Measurements from ENCODE around the gene CHD2. TPM values are rescaled to one million over a fixed set of nuclear protein-coding genes. Genes with fewer than 3 reads are reported as not detected.
"Not testable (repeated sequence)": the region's sequence is repeated elsewhere in the genome, so short reads cannot be mapped to it uniquely, and the experiment has no call there.

The CHD2 gene
- total RNA-seq, 8 experiments from 2014 or later, result 58.0 to 129 (median 94.2) TPM

DNA sequence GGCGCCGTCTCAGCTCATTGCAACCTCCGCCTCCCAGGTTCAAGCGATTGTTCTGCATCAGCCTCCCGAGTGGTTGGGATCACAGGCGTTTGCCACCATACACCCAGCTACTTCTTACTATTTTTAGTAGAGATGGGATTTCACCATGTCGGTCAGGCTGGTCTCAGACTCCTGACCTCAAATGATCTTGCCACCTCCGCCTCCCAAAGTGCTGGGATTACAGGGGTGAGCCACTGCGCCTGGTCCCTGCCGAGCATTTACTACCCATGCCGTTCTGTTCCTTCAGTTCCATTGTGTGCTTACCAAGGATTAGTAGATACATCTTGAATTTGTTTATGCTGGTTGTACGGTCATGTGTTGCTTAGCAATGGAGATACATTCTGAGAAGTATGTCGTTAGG is 10.3 kb downstream of the CHD2 start:
- Histone ChIP-seq H3K4me1 (replicated peaks in 1 of 2) (peaks cover 34 to 54% of the 10 kb centered on the region in 2 donors), H3K27ac (no peak overlapping the region), H3K4me3 (no peak overlapping the region)
- in situ Hi-C loops (cut with MboI; ENCODE audit: low pct_unique_long_range_greater_than_20kb in 2 of 9, low sequenced_read_pairs in 9 of 9, unreplicated experiment in 9 of 9), result loop anchor here in 7 of 9 experiments (10.0 to 25.0 kb wide), 2 partner anchors 98 to 106 kb away; no protein-coding TSS in a partner anchor
- no peak for ATAC-seq (replicated peaks in 6 of 8)
- WGBS, 10 experiments, result 77 to 100% (median 95%) methylated on average over 3 to 9 of the region's 13 CpGs; no CpG with 5 or more reads in 4 of the 10 experiments

DNA sequence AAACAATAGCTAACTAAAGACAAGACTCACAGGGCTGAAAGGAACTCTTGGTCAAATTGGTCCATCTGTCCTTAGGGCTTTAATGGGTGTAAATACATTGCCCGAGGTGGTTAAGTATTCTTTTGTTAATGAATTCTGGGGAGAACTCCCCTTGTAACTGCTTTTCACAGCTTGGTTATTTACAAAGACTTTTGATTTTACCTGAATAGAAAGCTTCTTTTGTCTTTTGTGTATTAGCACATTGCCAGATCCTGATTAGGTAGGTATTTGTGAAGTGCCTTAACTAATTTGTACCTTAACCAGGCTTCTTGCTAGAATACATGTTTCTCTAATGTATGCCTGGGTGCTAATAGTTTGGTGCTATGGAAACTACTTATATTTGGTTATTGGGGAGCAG is 14.0 kb downstream of the CHD2 start:
- Histone ChIP-seq H3K4me3 (no peak overlapping the region), H3K4me1 (replicated peaks in 1 of 2) (peaks cover 15 to 44% of the 10 kb centered on the region in 2 donors), H3K27ac (no peak overlapping the region)
- in situ Hi-C loops (cut with MboI; ENCODE audit: low pct_unique_long_range_greater_than_20kb in 2 of 9, low sequenced_read_pairs in 9 of 9, unreplicated experiment in 9 of 9), result loop anchor here in 7 of 9 experiments (10.0 to 25.0 kb wide), 2 partner anchors 102 to 109 kb away; no protein-coding TSS in a partner anchor
- 0 to 83% (median 25%) methylated on average over 1 of the region's 1 CpG; no CpG with 5 or more reads in 5 of the 10 experiments for WGBS, 10 experiments
- ATAC-seq (replicated peaks in 6 of 8), result no peak

DNA sequence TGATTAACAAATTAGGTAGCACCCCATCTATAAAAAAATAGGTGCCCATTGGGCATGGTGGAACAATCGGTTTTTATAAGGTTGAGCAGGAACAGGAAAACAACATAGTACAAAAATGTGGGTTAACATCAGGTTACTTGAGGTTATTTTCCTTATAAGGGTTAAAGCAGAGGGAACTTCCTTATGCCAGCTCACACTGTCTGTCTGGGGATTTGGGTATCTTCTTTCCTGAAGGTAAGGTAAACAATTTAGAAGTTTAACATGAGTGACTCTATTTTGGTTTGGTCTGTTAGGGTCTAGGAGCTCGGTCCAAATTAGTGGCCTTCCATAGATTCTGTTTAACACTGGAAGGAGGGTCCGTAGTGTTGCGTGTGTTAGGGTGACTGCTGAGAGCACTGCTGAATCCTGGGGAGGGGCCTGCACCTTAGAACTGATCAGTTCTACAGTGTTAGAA is 14.7 kb downstream of the CHD2 start:
- ATAC-seq (replicated peaks in 6 of 8), result no peak
- 71 to 100% (median 91%) methylated on average over 1 to 4 of the region's 4 CpGs; no CpG with 5 or more reads in 3 of the 10 experiments for WGBS, 10 experiments
- H3K4me1 ChIP-seq (replicated peaks in 1 of 2), result peaks cover 15 to 44% of the 10 kb centered on the region in 2 donors
- no peak overlapping the region for H3K4me3 ChIP-seq
- no peak overlapping the region for H3K27ac ChIP-seq
- in situ Hi-C loops (cut with MboI; ENCODE audit: low pct_unique_long_range_greater_than_20kb in 2 of 9, low sequenced_read_pairs in 9 of 9, unreplicated experiment in 9 of 9), result loop anchor here in 7 of 9 experiments (10.0 to 25.0 kb wide), 2 partner anchors 102 to 110 kb away; no protein-coding TSS in a partner anchor

DNA sequence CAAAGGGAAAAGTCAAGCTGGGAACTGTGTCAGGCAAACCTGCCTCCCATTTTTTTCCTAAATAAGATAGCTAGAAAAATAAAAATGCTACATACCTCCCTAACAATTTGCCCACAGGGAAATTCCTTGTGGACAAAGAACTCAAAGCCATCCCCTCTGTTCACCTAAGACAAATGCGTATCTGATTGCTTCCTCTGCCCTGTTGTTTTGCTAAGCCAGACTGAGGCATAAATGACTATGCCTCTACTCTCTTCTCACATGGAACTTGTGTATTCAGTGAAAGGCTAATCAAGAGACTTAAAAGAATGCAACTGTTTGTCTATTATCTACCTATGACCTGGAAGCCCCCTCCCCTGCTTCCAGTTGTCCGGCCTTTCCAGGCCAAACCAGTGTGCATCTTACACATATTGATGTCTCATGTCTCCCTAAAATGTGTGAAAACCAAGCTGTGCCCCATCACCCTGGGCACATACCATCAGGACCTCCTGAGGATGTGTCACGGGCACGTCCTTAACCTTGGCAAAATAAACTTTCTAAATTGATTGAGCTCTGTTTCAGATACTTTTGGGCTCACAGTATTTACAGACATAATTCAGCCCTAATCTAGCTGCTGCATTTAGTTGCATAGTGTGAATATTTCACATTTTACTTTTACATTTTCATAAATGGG is 15.8 kb downstream of the CHD2 start:
- no peak overlapping the region for H3K4me3 ChIP-seq
- 46 to 97% (median 80%) methylated on average over 1 to 4 of the region's 4 CpGs; no CpG with 5 or more reads in 1 of the 10 experiments for WGBS, 10 experiments
- peak overlapping the region in 1 of 2 donors; percentile 31 for H3K27ac ChIP-seq
- in situ Hi-C loops (cut with MboI; ENCODE audit: low pct_unique_long_range_greater_than_20kb in 2 of 9, low sequenced_read_pairs in 9 of 9, unreplicated experiment in 9 of 9), result loop anchor here in 7 of 9 experiments (10.0 to 25.0 kb wide), 2 partner anchors 104 to 111 kb away; no protein-coding TSS in a partner anchor
- H3K4me1 ChIP-seq (replicated peaks in 1 of 2), result peaks cover 15 to 38% of the 10 kb centered on the region in 2 donors
- peak in 6 of 8 experiments; percentile 23 to 71 (median 64) for ATAC-seq (replicated peaks in 6 of 8)

DNA sequence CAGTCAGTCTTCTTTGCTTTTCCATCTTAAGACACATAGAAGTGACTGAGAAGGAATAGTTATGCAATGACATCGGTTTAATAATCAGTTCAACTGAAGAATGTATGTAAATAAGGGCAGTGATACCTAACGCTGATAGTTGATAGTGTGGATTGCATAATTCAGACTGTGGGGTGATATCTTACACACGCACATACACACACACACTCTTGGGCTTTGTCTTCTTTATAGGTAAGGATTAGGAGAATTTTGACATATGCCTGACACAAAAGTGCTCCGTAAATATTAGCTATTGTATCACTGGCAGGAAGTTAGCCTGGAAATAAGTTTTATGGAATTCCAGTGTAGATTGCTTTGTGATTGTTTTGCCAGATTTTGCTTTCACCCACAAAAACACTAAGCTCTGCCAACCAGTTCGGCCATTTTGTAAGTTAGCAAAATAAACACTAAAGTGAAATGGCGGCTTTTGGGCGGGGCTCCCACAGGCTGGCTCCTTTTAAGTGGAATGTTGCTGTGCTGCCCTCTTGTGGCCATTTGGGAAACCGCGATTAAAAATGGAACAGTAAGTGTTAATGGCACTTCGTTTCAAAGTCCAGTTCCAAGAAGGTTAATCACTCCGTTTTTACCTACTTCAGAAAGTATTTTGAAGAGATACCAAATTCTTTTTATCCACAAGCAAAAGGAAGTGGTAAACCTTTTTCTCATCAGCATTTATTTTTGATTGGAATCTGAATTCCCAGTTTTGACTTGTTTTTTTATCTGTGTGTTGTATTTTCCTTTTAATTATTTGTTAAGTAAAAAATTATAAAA is 17.7 kb downstream of the CHD2 start:
- ATAC-seq (replicated peaks in 6 of 8), result peak; percentile 21 to 71 (median 62)
- Histone ChIP-seq H3K27ac (peak overlapping the region; percentile 38 to 80), H3K4me3 (no peak overlapping the region), H3K4me1 (replicated peaks in 1 of 2) (peaks cover 15 to 32% of the 10 kb centered on the region in 2 donors)
- in situ Hi-C loops (cut with MboI; ENCODE audit: low pct_unique_long_range_greater_than_20kb in 2 of 9, low sequenced_read_pairs in 9 of 9, unreplicated experiment in 9 of 9), result loop anchor here in 7 of 9 experiments (10.0 to 25.0 kb wide), 2 partner anchors 106 to 113 kb away; no protein-coding TSS in a partner anchor
- WGBS, 10 experiments, result 0 to 45% (median 30%) methylated on average over 3 to 11 of the region's 11 CpGs

DNA sequence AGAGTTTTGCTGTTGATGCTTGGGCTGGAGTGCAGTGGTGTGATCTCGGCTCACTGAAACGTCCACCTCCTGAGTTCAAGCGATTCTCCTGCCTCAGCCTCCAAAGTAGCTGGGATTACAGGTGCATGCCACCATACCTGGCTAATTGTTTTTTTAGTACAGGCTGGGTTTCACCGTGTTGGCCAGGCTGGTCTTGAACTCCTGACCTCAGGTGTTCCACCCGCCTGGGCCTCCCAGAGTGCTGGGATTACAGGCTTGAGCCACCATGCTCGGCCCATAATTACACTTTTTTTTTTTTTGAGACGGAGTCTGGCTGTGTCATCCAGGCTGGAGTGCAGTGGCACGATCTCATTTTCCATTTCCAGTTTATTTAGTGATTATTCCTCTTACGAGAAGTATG is 18.8 kb downstream of the CHD2 start:
- WGBS, 10 experiments, result 40 to 100% (median 84%) methylated on average over 3 to 7 of the region's 9 CpGs; no CpG with 5 or more reads in 1 of the 10 experiments
- in situ Hi-C loops (cut with MboI; ENCODE audit: low pct_unique_long_range_greater_than_20kb in 2 of 9, low sequenced_read_pairs in 9 of 9, unreplicated experiment in 9 of 9), result loop anchor here in 7 of 9 experiments (10.0 to 25.0 kb wide), 2 partner anchors 107 to 114 kb away; no protein-coding TSS in a partner anchor
- ATAC-seq (replicated peaks in 6 of 8); H3K4me3 ChIP-seq; H3K27ac ChIP-seq: not testable (repeated sequence)
- H3K4me1 ChIP-seq (replicated peaks in 1 of 2), result peaks cover 15 to 28% of the 10 kb centered on the region in 2 donors

DNA sequence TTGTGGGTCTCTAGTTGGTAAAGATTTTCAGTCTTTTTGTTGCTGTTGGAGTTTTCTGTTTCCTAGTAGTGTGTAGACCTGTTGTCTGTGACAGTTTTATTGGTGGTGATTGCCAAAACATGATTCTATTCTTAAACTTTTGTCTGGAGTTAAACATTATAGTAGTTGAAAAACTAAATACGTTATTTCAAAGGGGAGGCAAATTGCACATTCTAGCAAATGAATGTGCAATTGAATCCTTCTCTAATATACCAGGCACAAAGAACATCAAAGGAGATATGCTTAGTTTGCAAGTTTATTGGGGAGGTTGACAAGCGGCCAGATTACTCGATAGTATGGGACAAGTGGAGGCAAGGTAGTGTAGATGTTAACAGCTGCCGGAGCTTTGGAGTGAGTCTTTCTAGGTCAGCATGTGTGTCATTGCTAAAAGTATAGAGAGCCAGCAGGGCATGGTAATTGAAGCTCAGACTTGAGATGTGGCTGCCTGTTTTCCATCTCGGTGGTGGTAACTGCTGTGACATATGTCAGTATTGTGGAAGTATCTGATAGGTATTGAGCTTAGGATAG is 20.6 kb downstream of the CHD2 start:
- no peak for ATAC-seq (replicated peaks in 6 of 8)
- Histone ChIP-seq H3K4me3 (no peak overlapping the region), H3K4me1 (replicated peaks in 1 of 2) (peaks cover 15 to 20% of the 10 kb centered on the region in 2 donors), H3K27ac (no peak overlapping the region)
- WGBS, 10 experiments, result 50 to 100% (median 86%) methylated on average over 1 to 5 of the region's 5 CpGs
- in situ Hi-C loops (cut with MboI; ENCODE audit: low pct_unique_long_range_greater_than_20kb in 2 of 9, low sequenced_read_pairs in 9 of 9, unreplicated experiment in 9 of 9), result loop anchor here in 6 of 9 experiments (25.0 kb wide), 1 partner anchor 108 kb away; no protein-coding TSS in a partner anchor

DNA sequence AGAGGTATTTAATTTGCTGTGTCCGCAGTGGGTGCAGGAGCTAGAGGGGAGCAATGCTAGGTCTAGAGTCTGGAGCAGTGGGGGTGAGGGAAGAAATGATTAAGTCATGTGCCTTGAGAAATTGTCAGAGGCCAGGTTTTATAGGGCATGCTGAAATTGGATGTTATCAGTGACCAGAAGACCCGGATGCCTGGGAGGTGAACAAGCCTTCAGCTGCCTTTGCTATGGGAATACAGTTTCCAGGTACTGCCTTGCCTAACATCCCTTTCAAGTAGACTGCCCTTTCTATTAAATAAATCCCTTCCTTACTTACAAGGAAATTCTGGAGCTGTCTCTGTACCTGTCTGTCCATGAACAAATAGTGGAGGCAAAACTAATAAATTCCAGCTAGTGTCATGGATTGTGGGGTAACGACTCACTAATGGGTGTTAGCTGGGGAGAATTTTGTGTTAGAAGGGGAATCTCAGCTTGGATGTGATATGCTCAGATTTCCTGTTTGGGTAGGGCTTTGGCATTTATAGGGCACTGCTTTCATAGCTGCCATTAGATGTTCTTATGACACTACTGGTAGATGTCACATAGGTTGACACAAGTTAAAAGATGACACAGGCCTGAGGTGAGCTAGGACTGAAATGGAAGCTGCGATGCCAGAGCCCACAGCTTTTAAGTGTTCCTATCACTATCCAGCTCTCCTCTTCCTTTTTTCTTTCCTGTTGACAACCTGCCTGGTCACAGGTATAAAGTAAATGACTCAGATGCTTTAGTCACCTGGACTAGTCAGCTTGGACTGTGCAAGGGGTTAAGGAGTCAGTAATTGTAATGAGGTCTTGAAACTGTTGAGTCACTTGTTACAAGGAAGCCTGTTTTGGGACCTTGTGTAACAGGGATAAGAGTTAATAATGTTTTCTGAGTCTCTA is 21.3 kb downstream of the CHD2 start:
- peak in 3 of 8 experiments; percentile 5 to 13 (median 7) for ATAC-seq (replicated peaks in 6 of 8)
- H3K27ac ChIP-seq, result no peak overlapping the region
- peaks cover 9 to 13% of the 10 kb centered on the region in 2 donors for H3K4me1 ChIP-seq (replicated peaks in 1 of 2)
- in situ Hi-C loops (cut with MboI; ENCODE audit: low pct_unique_long_range_greater_than_20kb in 2 of 9, low sequenced_read_pairs in 9 of 9, unreplicated experiment in 9 of 9), result loop anchor here in 6 of 9 experiments (25.0 kb wide), 1 partner anchor 109 kb away; no protein-coding TSS in a partner anchor
- 66 to 100% (median 100%) methylated on average over 2 to 4 of the region's 4 CpGs; no CpG with 5 or more reads in 3 of the 10 experiments for WGBS, 10 experiments
- no peak overlapping the region for H3K4me3 ChIP-seq

DNA sequence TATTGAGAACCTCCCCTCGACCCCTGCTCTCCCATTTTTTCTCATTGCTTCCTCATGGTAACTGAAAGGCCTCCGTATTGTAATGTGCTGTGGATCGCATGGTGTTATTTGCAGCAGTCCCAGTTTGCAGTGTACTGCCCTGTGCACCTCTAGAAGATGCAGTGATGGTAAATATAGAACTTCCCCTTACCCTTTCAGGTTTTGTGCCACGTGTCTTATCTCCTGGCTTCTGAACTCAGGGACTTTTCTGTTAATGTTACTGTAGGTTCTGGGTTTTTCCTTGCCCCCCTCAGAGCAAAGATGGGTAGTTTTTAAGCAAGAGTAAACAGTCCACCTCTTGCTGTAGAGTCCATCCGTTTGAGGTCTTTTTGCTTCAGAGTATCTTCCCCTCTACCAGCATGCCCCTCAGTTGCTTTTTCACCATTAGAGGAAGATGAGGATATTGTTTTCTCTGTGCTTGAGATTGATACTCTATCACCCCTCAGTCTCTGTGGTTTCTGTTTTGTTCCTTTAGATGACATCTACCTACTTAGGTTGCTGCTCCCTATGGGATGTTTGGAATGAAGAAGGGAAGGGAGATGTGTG is 22.4 kb downstream of the CHD2 start:
- in situ Hi-C loops (cut with MboI; ENCODE audit: low pct_unique_long_range_greater_than_20kb in 2 of 9, low sequenced_read_pairs in 9 of 9, unreplicated experiment in 9 of 9), result loop anchor here in 6 of 9 experiments (25.0 kb wide), 1 partner anchor 110 kb away; no protein-coding TSS in a partner anchor
- WGBS, 10 experiments, result 17 to 100% (median 90%) methylated on average over 2 to 4 of the region's 5 CpGs; no CpG with 5 or more reads in 3 of the 10 experiments
- H3K4me3 ChIP-seq, result no peak overlapping the region
- no peak overlapping the region for H3K27ac ChIP-seq
- no peak for ATAC-seq (replicated peaks in 6 of 8)
- peaks cover 7 to 8% of the 10 kb centered on the region in 2 donors for H3K4me1 ChIP-seq (replicated peaks in 1 of 2)

DNA sequence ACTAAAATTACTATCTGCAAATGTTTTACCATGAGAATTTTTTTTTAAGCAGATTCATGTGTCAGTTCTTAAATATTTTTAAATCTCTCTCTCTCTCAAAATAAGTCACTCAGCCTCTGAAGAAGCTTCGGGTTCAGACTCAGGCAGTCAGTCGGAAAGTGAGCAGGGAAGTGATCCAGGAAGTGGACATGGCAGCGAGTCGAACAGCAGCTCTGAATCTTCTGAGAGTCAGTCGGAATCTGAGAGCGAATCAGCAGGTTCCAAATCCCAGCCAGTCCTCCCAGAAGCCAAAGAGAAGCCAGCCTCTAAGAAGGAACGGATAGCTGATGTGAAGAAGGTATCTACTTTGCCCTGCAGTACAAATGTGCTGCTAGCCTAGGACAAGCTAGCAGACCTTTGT is 24.1 kb downstream of the CHD2 start:
- Histone ChIP-seq H3K27ac (no peak overlapping the region), H3K4me1 (replicated peaks in 1 of 2) (peaks cover 0 to 4% of the 10 kb centered on the region in 2 donors)
- in situ Hi-C loops (cut with MboI; ENCODE audit: low pct_unique_long_range_greater_than_20kb in 2 of 9, low sequenced_read_pairs in 9 of 9, unreplicated experiment in 9 of 9), result loop anchor here in 6 of 9 experiments (25.0 kb wide), 1 partner anchor 112 kb away; no protein-coding TSS in a partner anchor

DNA sequence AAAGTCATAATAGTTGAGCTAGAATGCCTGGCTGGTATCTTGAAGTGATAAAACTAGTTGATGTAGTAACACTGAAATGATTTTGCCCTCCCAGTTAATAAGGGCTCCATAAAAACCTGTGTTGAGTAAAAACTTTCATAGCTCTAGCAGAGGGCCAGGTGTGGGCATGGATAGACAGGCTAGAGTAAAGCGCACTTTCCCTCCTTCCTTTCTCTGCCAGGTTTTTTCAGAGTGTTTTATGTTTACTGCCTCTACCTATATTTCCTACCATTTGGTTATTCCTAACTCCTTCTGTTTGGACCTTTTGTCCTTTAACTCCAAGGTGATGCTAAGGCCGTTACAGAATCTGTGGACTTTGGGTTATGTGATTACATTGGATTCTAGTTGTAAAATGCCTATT is 25.3 kb downstream of the CHD2 start:
- H3K4me1 ChIP-seq (replicated peaks in 1 of 2), result peaks cover 0 to 9% of the 10 kb centered on the region in 2 donors
- no peak overlapping the region for H3K4me3 ChIP-seq
- in situ Hi-C loops (cut with MboI; ENCODE audit: low pct_unique_long_range_greater_than_20kb in 2 of 9, low sequenced_read_pairs in 9 of 9, unreplicated experiment in 9 of 9), result no loop called here
- no peak overlapping the region for H3K27ac ChIP-seq
- WGBS, 10 experiments, result 80 to 100% (median 100%) methylated on average over 1 to 2 of the region's 2 CpGs
- ATAC-seq (replicated peaks in 6 of 8), result no peak

More for the DNA sequence above, 24.1 kb downstream of the CHD2 start:
- no peak for ATAC-seq (replicated peaks in 6 of 8)
- no peak overlapping the region for H3K4me3 ChIP-seq
- WGBS, 10 experiments, result 55 to 100% (median 94%) methylated on average over 2 to 6 of the region's 7 CpGs; no CpG with 5 or more reads in 2 of the 10 experiments

All from motor neuron (in vitro differentiated cells).